DMS53 (cell line): ENCODE data around the gene UBA1.

Experiments used
- DNase-seq: peaks from one replicate; lab custom pipeline; 2025; lab: John Stamatoyannopoulos, UW

The UBA1 gene

GRCh38 chrX:47189906-47190305 lies 3.7 kb upstream of the UBA1 start:
- peak; percentile 25 for DNase-seq

GRCh38 chrX:47190445-47191269 lies 3.0 kb upstream of the UBA1 start:
- peak; percentile 97 for DNase-seq

- peak; percentile 86 for DNase-seq
Observed at GRCh38 chrX:47191331-47191730, 2.3 kb upstream of the UBA1 start.

- DNase-seq: no peak
Observed at GRCh38 chrX:47191806-47192401, 1.7 kb upstream of the UBA1 start.

- peak; percentile 48 for DNase-seq
Observed at GRCh38 chrX:47194194-47194787, 662 bp downstream of the UBA1 start.

GRCh38 chrX:47196098-47196497 lies 2.5 kb downstream of the UBA1 start:
- DNase-seq: no peak

GRCh38 chrX:47197526-47197925 lies 3.9 kb downstream of the UBA1 start:
- DNase-seq: no peak

GRCh38 chrX:47198026-47198686 lies 4.5 kb downstream of the UBA1 start:
- DNase-seq: no peak

GRCh38 chrX:47198687-47199080 lies 5.1 kb downstream of the UBA1 start:
- DNase-seq: no peak

GRCh38 chrX:47199286-47199685 lies 5.7 kb downstream of the UBA1 start:
- no peak for DNase-seq

GRCh38 chrX:47200385-47201150 lies 6.9 kb downstream of the UBA1 start:
- DNase-seq: peak; percentile 32

- DNase-seq: no peak
Observed at GRCh38 chrX:47201345-47201944, 7.8 kb downstream of the UBA1 start.

- DNase-seq: no peak
Observed at GRCh38 chrX:47202316-47202715, 8.7 kb downstream of the UBA1 start.

- no peak for DNase-seq
Observed at GRCh38 chrX:47202877-47203276, 9.2 kb downstream of the UBA1 start.

- DNase-seq: no peak
Observed at GRCh38 chrX:47204970-47205369, 11.3 kb downstream of the UBA1 start.

- no peak for DNase-seq
Observed at GRCh38 chrX:47206316-47206715, 12.7 kb downstream of the UBA1 start.

GRCh38 chrX:47208108-47208507 lies 14.5 kb downstream of the UBA1 start:
- no peak for DNase-seq

GRCh38 chrX:47209508-47210238 lies 16.0 kb downstream of the UBA1 start:
- no peak for DNase-seq

GRCh38 chrX:47210661-47211425 lies 17.2 kb downstream of the UBA1 start:
- no peak for DNase-seq
